MM.1S (cell line): Measurements from ENCODE around the gene SLC12A7.

Experiments
- DNase-seq: peaks from one replicate; pipeline ENCODE4 v3.0.0-alpha.2; 2015
- H2AFZ ChIP-seq: fragments of 300-600 bp; sonication (generic); 2 replicates; pipeline ENCODE4 v1.6.0; 2016; ENCODE audit warnings: antibody characterized with exemption, low read length
- H3F3A ChIP-seq: fragments of 300-600 bp; sonication (generic); 2 replicates; pipeline ENCODE4 v1.6.1; 2016; ENCODE audit warnings: mild to moderate bottlenecking, antibody characterized with exemption, low read length, moderate library complexity, mixed read lengths; ENCODE audit not compliant: insufficient read depth
- H3K27ac ChIP-seq: fragments of 300-600 bp; sonication (generic); 2 replicates; pipeline ENCODE4 v1.5.1; 2016; ENCODE audit warnings: mild to moderate bottlenecking, low read length
- H3K27me3 ChIP-seq: fragments of 300-600 bp; sonication (generic); replicated peaks from 2 replicates; pipeline ENCODE4 v1.6.0; 2016; ENCODE audit warnings: low read length; ENCODE audit not compliant: insufficient read depth
- H3K36me3 ChIP-seq: fragments of 300-600 bp; sonication (generic); replicated peaks from 2 replicates; pipeline ENCODE4 v1.6.1; 2016; ENCODE audit warnings: mild to moderate bottlenecking, low read length, mixed read lengths; ENCODE audit not compliant: insufficient read depth
- H3K4me1 ChIP-seq: fragments of 300-600 bp; sonication (generic); 2 replicates; pipeline ENCODE4 v1.6.1; 2016; ENCODE audit warnings: low read length, mixed read lengths
- H3K4me2 ChIP-seq: fragments of 300-600 bp; sonication (generic); 2 replicates; pipeline ENCODE4 v1.6.0; 2016; ENCODE audit warnings: low read depth, low read length
- H3K4me3 ChIP-seq: fragments of 300-600 bp; sonication (generic); 2 replicates; pipeline ENCODE4 v1.5.1; 2016; ENCODE audit warnings: low read length, mixed read lengths
- H3K79me2 ChIP-seq: fragments of 300-600 bp; sonication (generic); 2 replicates; pipeline ENCODE4 v1.6.1; 2016; ENCODE audit warnings: mixed run types, low read length, mixed read lengths
- H3K9ac ChIP-seq: fragments of 300-600 bp; sonication (generic); 2 replicates; pipeline ENCODE4 v1.6.1; 2016; ENCODE audit warnings: low read length, mixed read lengths
- H3K9me2 ChIP-seq: fragments of 300-600 bp; sonication (generic); replicated peaks from 2 replicates; pipeline ENCODE4 v1.6.1; 2016; ENCODE audit warnings: mild to moderate bottlenecking, low read length, mixed read lengths; ENCODE audit not compliant: insufficient read depth
- H3K9me3 ChIP-seq: fragments of 300-600 bp; sonication (generic); replicated peaks from 2 replicates; pipeline ENCODE4 v1.6.1; 2016; ENCODE audit warnings: mild to moderate bottlenecking, low read length, mixed read lengths; ENCODE audit not compliant: insufficient read depth
- H4K20me1 ChIP-seq: fragments of 300-600 bp; sonication (generic); 2 replicates; pipeline ENCODE4 v1.6.1; 2016; ENCODE audit warnings: mild to moderate bottlenecking, low read length, moderate library complexity, mixed read lengths; ENCODE audit not compliant: insufficient read depth
- EZH2 ChIP-seq: fragments of 300-600 bp; sonication (generic); optimal IDR thresholded peaks from 2 replicates; pipeline ENCODE3; 2017; ENCODE audit warnings: low read depth, mild to moderate bottlenecking, antibody characterized with exemption, low read length, mixed read lengths
- EZH2phosphoT487 ChIP-seq: fragments of 300-600 bp; sonication (generic); IDR thresholded peaks from 2 replicates; pipeline ENCODE4 v1.6.1; 2018; ENCODE audit warnings: antibody characterized with exemption, low read length
- TF ChIP-seq, protein P1 (sequence below): fragments of 300-600 bp; sonication (generic); IDR thresholded peaks from 2 replicates; pipeline ENCODE4 v1.5.1; 2016; ENCODE audit warnings: antibody characterized with exemption, low read length, mixed read lengths

Gene SLC12A7

GRCh38 chr5:1092122-1092521 is 19.7 kb downstream of the SLC12A7 start:
- Histone ChIP-seq H3K9me2 (no peaks in the 10 kb centered on the region), H3K36me3 (no peaks in the 10 kb centered on the region), H3K79me2 (no peaks in the 10 kb centered on the region), H3K4me3 (no peak overlapping the region), H3K4me1 (no peaks in the 10 kb centered on the region), H3F3A (no peaks in the 10 kb centered on the region), H3K27ac (no peak overlapping the region), H3K9me3 (no peaks in the 10 kb centered on the region), H3K4me2 (no peak overlapping the region), H2AFZ (no peak overlapping the region), H3K9ac (no peak overlapping the region), H3K27me3 (no peaks in the 10 kb centered on the region), H4K20me1 (no peaks in the 10 kb centered on the region)
- DNase-seq, result no peak
- TF ChIP-seq EZH2, result no peak
- no peak for TF ChIP-seq EZH2phosphoT487
- TF ChIP-seq, protein P1, sequence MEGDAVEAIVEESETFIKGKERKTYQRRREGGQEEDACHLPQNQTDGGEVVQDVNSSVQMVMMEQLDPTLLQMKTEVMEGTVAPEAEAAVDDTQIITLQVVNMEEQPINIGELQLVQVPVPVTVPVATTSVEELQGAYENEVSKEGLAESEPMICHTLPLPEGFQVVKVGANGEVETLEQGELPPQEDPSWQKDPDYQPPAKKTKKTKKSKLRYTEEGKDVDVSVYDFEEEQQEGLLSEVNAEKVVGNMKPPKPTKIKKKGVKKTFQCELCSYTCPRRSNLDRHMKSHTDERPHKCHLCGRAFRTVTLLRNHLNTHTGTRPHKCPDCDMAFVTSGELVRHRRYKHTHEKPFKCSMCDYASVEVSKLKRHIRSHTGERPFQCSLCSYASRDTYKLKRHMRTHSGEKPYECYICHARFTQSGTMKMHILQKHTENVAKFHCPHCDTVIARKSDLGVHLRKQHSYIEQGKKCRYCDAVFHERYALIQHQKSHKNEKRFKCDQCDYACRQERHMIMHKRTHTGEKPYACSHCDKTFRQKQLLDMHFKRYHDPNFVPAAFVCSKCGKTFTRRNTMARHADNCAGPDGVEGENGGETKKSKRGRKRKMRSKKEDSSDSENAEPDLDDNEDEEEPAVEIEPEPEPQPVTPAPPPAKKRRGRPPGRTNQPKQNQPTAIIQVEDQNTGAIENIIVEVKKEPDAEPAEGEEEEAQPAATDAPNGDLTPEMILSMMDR, result no peak

GRCh38 chr5:1091632-1092031 is 20.2 kb downstream of the SLC12A7 start:
- H3K27ac ChIP-seq, result no peak overlapping the region
- no peak overlapping the region for H2AFZ ChIP-seq
- no peaks in the 10 kb centered on the region for H4K20me1 ChIP-seq
- no peak overlapping the region for H3K4me2 ChIP-seq
- H3K36me3 ChIP-seq, result no peaks in the 10 kb centered on the region
- no peak overlapping the region for H3K9ac ChIP-seq
- H3K9me3 ChIP-seq, result no peaks in the 10 kb centered on the region
- no peaks in the 10 kb centered on the region for H3F3A ChIP-seq
- TF ChIP-seq EZH2phosphoT487, result no peak
- no peak for TF ChIP-seq EZH2
- TF ChIP-seq, protein P1, result no peak
- H3K27me3 ChIP-seq, result no peaks in the 10 kb centered on the region
- H3K4me1 ChIP-seq, result no peaks in the 10 kb centered on the region
- no peak for DNase-seq
- no peaks in the 10 kb centered on the region for H3K9me2 ChIP-seq
- H3K79me2 ChIP-seq, result no peaks in the 10 kb centered on the region
- H3K4me3 ChIP-seq, result no peak overlapping the region

GRCh38 chr5:1090538-1090937 is 21.3 kb downstream of the SLC12A7 start:
- Histone ChIP-seq H3K36me3 (no peaks in the 10 kb centered on the region), H3K79me2 (no peaks in the 10 kb centered on the region), H4K20me1 (no peaks in the 10 kb centered on the region), H3K27me3 (no peaks in the 10 kb centered on the region), H3K9ac (no peak overlapping the region), H2AFZ (no peak overlapping the region), H3K4me3 (no peak overlapping the region), H3K27ac (no peak overlapping the region), H3K9me3 (no peaks in the 10 kb centered on the region), H3F3A (no peaks in the 10 kb centered on the region), H3K4me2 (no peak overlapping the region), H3K4me1 (no peaks in the 10 kb centered on the region), H3K9me2 (no peaks in the 10 kb centered on the region)
- no peak for TF ChIP-seq EZH2phosphoT487
- TF ChIP-seq, protein P1, result no peak
- TF ChIP-seq EZH2, result no peak
- no peak for DNase-seq

- Histone ChIP-seq H3K27ac (no peak overlapping the region), H4K20me1 (no peaks in the 10 kb centered on the region), H3K4me1 (no peaks in the 10 kb centered on the region), H3K36me3 (no peaks in the 10 kb centered on the region), H3K9ac (no peak overlapping the region), H3K27me3 (no peaks in the 10 kb centered on the region), H3K79me2 (no peaks in the 10 kb centered on the region), H3K4me3 (no peak overlapping the region), H3K4me2 (no peak overlapping the region), H3K9me3 (no peaks in the 10 kb centered on the region), H3K9me2 (no peaks in the 10 kb centered on the region), H2AFZ (no peak overlapping the region), H3F3A (no peaks in the 10 kb centered on the region)
- no peak for DNase-seq
- TF ChIP-seq EZH2phosphoT487 (no peak), EZH2 (no peak)
- TF ChIP-seq, protein P1, result no peak
Measured at GRCh38 chr5:1089621-1090040, 22.2 kb downstream of the SLC12A7 start.
